SH-SY5Y (cell line): ENCODE measurements around the gene CEBPE.

ENCODE experiments used
- GATA2 ChIP-seq: IDR thresholded peaks from 2 replicates; pipeline ENCODE4 v1.6.1; 2011; ENCODE audit warnings: mild to moderate bottlenecking, low read depth, low read length
- GATA3 ChIP-seq: IDR thresholded peaks from 2 replicates; pipeline ENCODE4 v1.6.1; 2011; ENCODE audit warnings: low read depth, mild to moderate bottlenecking, low read length, moderate library complexity

The CEBPE gene

GRCh38 chr14:23120541-23121251, 1.6 kb upstream of the CEBPE start:
- TF ChIP-seq GATA3 (no peak), GATA2 (no peak)

- no peak for TF ChIP-seq GATA3
- TF ChIP-seq GATA2: no peak
Measured at GRCh38 chr14:23119363-23120327, 590 bp upstream of the CEBPE start.

- TF ChIP-seq GATA3 (no peak), GATA2 (no peak)
Measured at GRCh38 chr14:23117371-23118020, 1.6 kb downstream of the CEBPE start.

- no peak for TF ChIP-seq GATA3
- TF ChIP-seq GATA2: no peak
Measured at GRCh38 chr14:23115918-23116317, 3.1 kb downstream of the CEBPE start.

GRCh38 chr14:23115039-23115731, 3.9 kb downstream of the CEBPE start:
- no peak for TF ChIP-seq GATA3
- no peak for TF ChIP-seq GATA2

- TF ChIP-seq GATA3 (no peak), GATA2 (no peak)
Measured at GRCh38 chr14:23114669-23115038, 4.4 kb downstream of the CEBPE start.

GRCh38 chr14:23114120-23114458, 5.0 kb downstream of the CEBPE start:
- TF ChIP-seq GATA2 (no peak), GATA3 (no peak)

GRCh38 chr14:23113431-23114119, 5.5 kb downstream of the CEBPE start:
- TF ChIP-seq GATA3 (no peak), GATA2 (no peak)

GRCh38 chr14:23112359-23113178, 6.5 kb downstream of the CEBPE start:
- TF ChIP-seq GATA2 (no peak), GATA3 (no peak)

GRCh38 chr14:23110579-23111365, 8.3 kb downstream of the CEBPE start:
- TF ChIP-seq GATA2: no peak
- no peak for TF ChIP-seq GATA3

GRCh38 chr14:23109769-23110168, 9.3 kb downstream of the CEBPE start:
- no peak for TF ChIP-seq GATA3
- TF ChIP-seq GATA2: no peak

GRCh38 chr14:23106747-23107045, 12.4 kb downstream of the CEBPE start:
- TF ChIP-seq GATA3: no peak
- TF ChIP-seq GATA2: no peak
